Astrocyte (in vitro differentiated cells and primary cell): ENCODE measurements around the gene ATP6V1B1. TPM values are rescaled to one million over a fixed set of nuclear protein-coding genes. Genes with fewer than 3 reads are reported as not detected.

Experiments used
- DNase-seq: peaks from one replicate; pipeline ENCODE4 v3.0.0-alpha.2; 2010; ENCODE audit warnings: low read depth
- FAIRE-seq: peaks from 2 replicates; lab custom pipeline; 2011; peaks lifted over from hg19 to GRCh38; lab: Jason Lieb, UNC
- H2AFZ ChIP-seq: 2 replicates; pipeline ENCODE4 v1.6.0; 2012; ENCODE audit warnings: low read depth, low read length, inconsistent platforms
- H3K27ac ChIP-seq: 2 replicates; pipeline ENCODE4 v1.5.1; 2011; ENCODE audit warnings: low read depth, low read length, inconsistent platforms
- H3K27me3 ChIP-seq: 2 replicates; pipeline ENCODE4 v1.6.0; 2011; ENCODE audit warnings: low read length, inconsistent platforms; ENCODE audit not compliant: insufficient read depth
- H3K36me3 ChIP-seq: 2 replicates; pipeline ENCODE4 v1.5.1; 2011; ENCODE audit warnings: low read length, inconsistent platforms; ENCODE audit not compliant: insufficient read depth
- H3K4me1 ChIP-seq: 2 replicates; pipeline ENCODE4 v1.5.1; 2011; ENCODE audit warnings: low read length, inconsistent platforms; ENCODE audit not compliant: insufficient read depth
- H3K4me2 ChIP-seq: 2 replicates; pipeline ENCODE4 v1.6.0; 2012; ENCODE audit warnings: low read length, inconsistent platforms
- H3K4me3 ChIP-seq: 2 replicates; pipeline ENCODE4 v1.5.1; 2011; ENCODE audit warnings: low read depth, mild to moderate bottlenecking, low read length, inconsistent platforms; ENCODE audit not compliant: insufficient read depth
- H3K79me2 ChIP-seq: 2 replicates; pipeline ENCODE4 v1.6.0; 2012; ENCODE audit warnings: mild to moderate bottlenecking, low read length, inconsistent platforms; ENCODE audit not compliant: insufficient read depth
- H3K9ac ChIP-seq: 2 replicates; pipeline ENCODE4 v1.6.0; 2012; ENCODE audit warnings: mild to moderate bottlenecking, low read length, inconsistent platforms
- H3K9me3 ChIP-seq: 2 replicates; pipeline ENCODE4 v1.5.1; 2012; ENCODE audit warnings: low read depth, mild to moderate bottlenecking, low read length, inconsistent platforms; ENCODE audit not compliant: insufficient read depth
- H4K20me1 ChIP-seq: 2 replicates; pipeline ENCODE4 v1.6.0; 2012; ENCODE audit warnings: low read length, inconsistent platforms; ENCODE audit not compliant: insufficient read depth
- H3K27ac Mint-ChIP-seq: one replicate; pipeline ENCODE4 v1.8.0; 2021; ENCODE audit warnings: mild to moderate bottlenecking, mixed read lengths; ENCODE audit not compliant: unreplicated experiment
- H3K27me3 Mint-ChIP-seq: one replicate; pipeline ENCODE4 v1.8.0; 2021; ENCODE audit warnings: low read depth, mixed read lengths; ENCODE audit not compliant: unreplicated experiment
- H3K36me3 Mint-ChIP-seq: one replicate; pipeline ENCODE4 v1.8.0; 2021; ENCODE audit warnings: low read depth, mixed read lengths; ENCODE audit not compliant: unreplicated experiment
- H3K4me1 Mint-ChIP-seq: one replicate; pipeline ENCODE4 v1.8.0; 2021; ENCODE audit warnings: low read depth, mixed read lengths; ENCODE audit not compliant: unreplicated experiment
- H3K4me3 Mint-ChIP-seq: one replicate; pipeline ENCODE4 v1.8.0; 2021; ENCODE audit warnings: mild to moderate bottlenecking, moderate library complexity, mixed read lengths; ENCODE audit not compliant: unreplicated experiment
- H3K9me3 Mint-ChIP-seq: one replicate; pipeline ENCODE4 v1.8.0; 2021; ENCODE audit warnings: mild to moderate bottlenecking, mixed read lengths; ENCODE audit not compliant: unreplicated experiment
- CTCF ChIP-seq: IDR thresholded peaks from 2 replicates; pipeline ENCODE4 v1.5.1; 2011; ENCODE audit warnings: low read depth, mild to moderate bottlenecking, inconsistent platforms, low read length, moderate library complexity; ENCODE audit not compliant: insufficient read depth
- EZH2 ChIP-seq: IDR thresholded peaks from 2 replicates; pipeline ENCODE4 v1.6.1; 2012; ENCODE audit warnings: mild to moderate bottlenecking, low read length, inconsistent platforms; ENCODE audit not compliant: insufficient read depth
- total RNA-seq: library from RNA; stranded (reverse); gene quantifications from 2 replicates; pipeline ENCODE4 v1.2.1, GENCODE V29; 2021

Gene ATP6V1B1
- total RNA-seq, 1 donor from 2014 or later, result not detected

GRCh38 chr2:70987386-70987785 is 51.7 kb downstream of the ATP6V1B1 start:
- H3K4me1 ChIP-seq, result no peaks in the 10 kb centered on the region
- peaks cover 53% of the 10 kb centered on the region for H4K20me1 ChIP-seq
- H3K4me3 ChIP-seq, result no peak overlapping the region
- peaks cover 15% of the 10 kb centered on the region for H3K79me2 ChIP-seq
- H3K36me3 ChIP-seq, result peaks cover 12% of the 10 kb centered on the region
- Mint-ChIP-seq H3K9me3 (no peaks in the 10 kb centered on the region), H3K36me3 (peaks cover 25% of the 10 kb centered on the region), H3K27ac (no peak overlapping the region), H3K4me3 (no peak overlapping the region), H3K27me3 (peaks cover 5% of the 10 kb centered on the region), H3K4me1 (no peaks in the 10 kb centered on the region)
- FAIRE-seq (no peak), DNase-seq (no peak)
- no peak overlapping the region for H2AFZ ChIP-seq
- no peaks in the 10 kb centered on the region for H3K9me3 ChIP-seq
- no peak overlapping the region for H3K4me2 ChIP-seq
- H3K27ac ChIP-seq, result no peak overlapping the region
- no peak for TF ChIP-seq CTCF
- no peak overlapping the region for H3K9ac ChIP-seq
- no peaks in the 10 kb centered on the region for H3K27me3 ChIP-seq

- Mint-ChIP-seq H3K4me1 (peaks cover 6% of the 10 kb centered on the region), H3K36me3 (peaks cover 25% of the 10 kb centered on the region), H3K9me3 (no peaks in the 10 kb centered on the region), H3K27ac (no peak overlapping the region), H3K27me3 (peaks cover 2% of the 10 kb centered on the region), H3K4me3 (no peak overlapping the region)
- FAIRE-seq, result no peak
- Histone ChIP-seq H3K4me3 (no peak overlapping the region), H3K27me3 (no peaks in the 10 kb centered on the region), H3K27ac (no peak overlapping the region), H3K9ac (no peak overlapping the region), H2AFZ (no peak overlapping the region), H3K36me3 (peaks cover 12% of the 10 kb centered on the region), H3K4me1 (peaks cover 4% of the 10 kb centered on the region), H3K79me2 (peaks cover 21% of the 10 kb centered on the region), H4K20me1 (peaks cover 58% of the 10 kb centered on the region), H3K9me3 (no peaks in the 10 kb centered on the region), H3K4me2 (no peak overlapping the region)
- DNase-seq, result no peak
- TF ChIP-seq CTCF (no peak), EZH2 (no peak)
These were observed 52.5 kb downstream of the ATP6V1B1 start for GRCh38 chr2:70988151-70988550.

GRCh38 chr2:70988726-70989648 is 53.3 kb downstream of the ATP6V1B1 start:
- no peaks in the 10 kb centered on the region for H3K27me3 ChIP-seq
- H3K27me3 Mint-ChIP-seq, result no peaks in the 10 kb centered on the region
- peaks cover 24% of the 10 kb centered on the region for H3K36me3 Mint-ChIP-seq
- no peaks in the 10 kb centered on the region for H3K9me3 Mint-ChIP-seq
- peaks cover 12% of the 10 kb centered on the region for H3K4me1 ChIP-seq
- TF ChIP-seq CTCF, result no peak
- no peak for TF ChIP-seq EZH2
- no peak overlapping the region for H3K4me3 Mint-ChIP-seq
- H3K79me2 ChIP-seq, result peaks cover 29% of the 10 kb centered on the region
- no peak overlapping the region for H3K27ac Mint-ChIP-seq
- FAIRE-seq (no peak), DNase-seq (no peak)
- peaks cover 12% of the 10 kb centered on the region for H3K36me3 ChIP-seq
- no peak overlapping the region for H2AFZ ChIP-seq
- no peak overlapping the region for H3K27ac ChIP-seq
- H3K4me1 Mint-ChIP-seq, result peaks cover 12% of the 10 kb centered on the region
- no peaks in the 10 kb centered on the region for H3K9me3 ChIP-seq
- H4K20me1 ChIP-seq, result peaks cover 63% of the 10 kb centered on the region
- H3K4me3 ChIP-seq, result no peak overlapping the region
- H3K4me2 ChIP-seq, result no peak overlapping the region
- H3K9ac ChIP-seq, result no peak overlapping the region
